ENCODE data around the gene VAV1.

GRCh38 chr19:6732803-6733337, 39.6 kb upstream of the VAV1 start:
- no peak for TF ChIP-seq CTCF (IDR thresholded peaks at IDR 0.05; ENCODE audit: low read length)
- TF ChIP-seq EZH2 (optimal IDR thresholded peaks at IDR 0.05; ENCODE audit: low read depth, low read length), result no peak

Data from MM.1S (cell line).